Neural cell (in vitro differentiated cells): ENCODE measurements around the gene WDR91.
"Not testable (repeated sequence)": the region's sequence is repeated elsewhere in the genome, so short reads cannot be mapped to it uniquely, and the experiment has no call there.

Experiments used
- CTCF ChIP-seq: fragments of 450-650 bp; IDR thresholded peaks from 2 replicates; pipeline ENCODE4 v1.5.1; 2014; ENCODE audit warnings: antibody characterized with exemption, mild to moderate bottlenecking, moderate library complexity; ENCODE audit not compliant: poor library complexity, severe bottlenecking
- EP300 ChIP-seq: fragments of 450-650 bp; conservative IDR thresholded peaks from 2 replicates; pipeline ENCODE4 v1.6.1; 2014; ENCODE audit warnings: antibody characterized with exemption, mild to moderate bottlenecking, moderate library complexity; ENCODE audit not compliant: poor library complexity, severe bottlenecking
- EZH2 ChIP-seq: fragments of 200-600, 300-800 bp; shearing (Covaris generic), sonication (generic); IDR thresholded peaks from 2 replicates; pipeline ENCODE4 v1.6.1; 2014; ENCODE audit warnings: antibody characterized with exemption, low read length, borderline replicate concordance, mild to moderate bottlenecking; ENCODE audit not compliant: insufficient read depth, poor library complexity, severe bottlenecking
- MXI1 ChIP-seq: fragments of 450-650 bp; conservative IDR thresholded peaks from 2 replicates; pipeline ENCODE4 v1.6.1; 2014; ENCODE audit warnings: antibody characterized with exemption, mild to moderate bottlenecking; ENCODE audit not compliant: poor library complexity, severe bottlenecking
- POLR2AphosphoS5 ChIP-seq: IDR thresholded peaks from 2 replicates; pipeline ENCODE4 v1.6.1; 2012
- RAD21 ChIP-seq: fragments of 450-650 bp; conservative IDR thresholded peaks from 2 replicates; pipeline ENCODE4 v1.6.1; 2014; ENCODE audit warnings: antibody characterized with exemption, mild to moderate bottlenecking, moderate library complexity
- REST ChIP-seq: IDR thresholded peaks from 2 replicates; pipeline ENCODE4 v1.6.1; 2012; ENCODE audit warnings: borderline replicate concordance
- SMC3 ChIP-seq: fragments of 450-650 bp; conservative IDR thresholded peaks from 2 replicates; pipeline ENCODE4 v1.6.1; 2014; ENCODE audit warnings: antibody characterized with exemption, mild to moderate bottlenecking, moderate library complexity; ENCODE audit not compliant: poor library complexity
- TAF1 ChIP-seq: IDR thresholded peaks from 2 replicates; pipeline ENCODE4 v1.6.1; 2012; ENCODE audit warnings: low read depth

- not testable (repeated sequence) for TF ChIP-seq CTCF, EP300, POLR2AphosphoS5, MXI1, EZH2, TAF1, REST, SMC3, RAD21
Measured at GRCh38 chr7:135170998-135171481, 40.3 kb downstream of the WDR91 start.
